HCEC 1CT (cell line): ENCODE data around the gene UPB1.
"Not testable (repeated sequence)": the region's sequence is repeated elsewhere in the genome, so short reads cannot be mapped to it uniquely, and the experiment has no call there.

Experiments used
- DNase-seq: peaks from one replicate; pipeline ENCODE4 v3.0.0-alpha.2; 2017

The UPB1 gene

DNA sequence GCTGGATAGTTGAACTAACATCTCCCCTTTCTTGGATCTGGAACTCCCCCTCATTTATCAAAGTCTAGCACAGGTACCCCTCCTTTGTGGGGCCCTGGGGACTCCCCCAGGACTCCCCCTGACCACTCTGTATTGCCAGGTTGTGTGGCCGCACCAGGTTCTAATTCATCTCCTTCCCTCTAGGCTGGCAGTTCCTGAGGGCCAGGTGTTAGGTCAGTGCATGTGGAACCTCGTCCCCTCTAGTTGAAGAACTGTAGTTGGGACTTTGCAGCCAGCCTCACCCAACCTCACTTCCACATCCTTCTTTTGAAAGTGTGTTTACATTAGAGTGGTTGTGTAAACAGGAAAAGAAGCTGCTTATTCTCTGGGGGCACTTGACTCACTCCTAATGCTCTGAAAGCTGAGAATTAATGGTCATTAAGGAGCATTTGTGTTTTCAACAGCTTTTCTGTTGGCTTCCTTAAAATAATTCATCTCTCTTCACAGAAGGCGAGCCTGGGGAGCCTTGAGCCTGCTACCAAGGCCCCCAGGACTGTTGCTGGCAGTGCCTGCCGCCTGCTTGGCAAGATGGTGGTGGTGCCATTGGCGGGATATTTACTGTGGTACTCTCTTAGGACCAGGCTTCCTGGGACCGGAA is 11.8 kb downstream of the UPB1 start:
- peak; percentile 27 for DNase-seq

DNA sequence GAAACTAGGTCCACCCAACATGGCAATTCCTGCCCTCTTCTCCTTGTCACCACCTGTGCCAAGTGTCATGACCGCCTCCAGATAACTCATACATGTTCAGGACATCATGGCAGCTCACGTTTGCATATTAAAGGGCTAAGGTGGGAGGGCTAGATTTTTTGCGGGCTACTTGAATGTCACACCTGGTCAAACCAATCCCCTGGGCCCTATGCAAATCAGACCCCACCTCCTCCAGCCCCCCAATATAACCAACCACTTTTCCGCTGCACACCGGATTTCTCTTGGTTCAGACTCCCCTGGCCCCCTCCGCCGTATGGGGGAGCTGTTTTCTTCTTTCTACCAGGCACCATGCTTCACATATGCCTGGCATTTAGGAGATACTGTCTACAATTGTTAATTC is 12.6 kb downstream of the UPB1 start:
- no peak for DNase-seq

- DNase-seq, result peak; percentile 63
These were observed 15.8 kb downstream of the UPB1 start for GRCh38 chr22:24510637-24511625.

DNA sequence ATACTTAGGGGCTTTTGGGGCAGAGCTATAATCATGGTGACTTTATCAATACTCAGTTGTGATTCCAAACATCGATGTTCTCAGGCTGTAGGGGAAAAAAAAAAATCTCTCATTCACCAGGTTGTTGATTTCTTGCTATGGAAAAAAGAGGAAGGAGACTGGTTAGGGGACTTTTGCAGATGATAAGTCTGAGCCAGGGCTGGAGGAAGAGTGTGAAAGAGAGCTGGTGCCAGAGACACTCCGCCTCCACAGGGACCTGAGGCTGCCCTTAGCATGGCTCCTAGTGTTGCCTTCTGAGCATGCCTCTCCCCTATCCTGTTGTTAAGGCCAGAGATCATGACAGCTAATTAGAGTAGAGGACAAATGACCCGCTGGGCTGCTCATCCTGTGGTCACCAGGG is 16.9 kb downstream of the UPB1 start:
- no peak for DNase-seq

- DNase-seq, result no peak
These were observed 18.5 kb downstream of the UPB1 start for GRCh38 chr22:24513378-24514240.

GRCh38 chr22:24514241-24515026 is 19.3 kb downstream of the UPB1 start:
- DNase-seq, result no peak

DNA sequence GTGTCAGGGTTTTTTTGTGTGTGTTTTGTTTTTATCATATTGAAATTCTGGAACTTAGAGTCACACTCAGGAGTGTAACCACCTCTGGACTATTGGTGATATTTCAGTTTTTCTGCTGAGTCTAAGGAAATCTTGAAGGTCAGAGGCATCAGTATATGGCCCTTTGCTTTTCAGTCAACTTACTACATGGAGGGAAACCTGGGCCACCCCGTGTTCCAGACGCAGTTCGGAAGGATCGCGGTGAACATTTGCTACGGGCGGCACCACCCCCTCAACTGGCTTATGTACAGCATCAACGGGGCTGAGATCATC is 19.9 kb downstream of the UPB1 start:
- no peak for DNase-seq

GRCh38 chr22:24516301-24516737 is 21.2 kb downstream of the UPB1 start:
- peak; percentile 79 for DNase-seq

GRCh38 chr22:24517446-24517845 is 22.3 kb downstream of the UPB1 start:
- DNase-seq, result no peak

GRCh38 chr22:24518228-24518627 is 23.1 kb downstream of the UPB1 start:
- DNase-seq, result no peak

DNA sequence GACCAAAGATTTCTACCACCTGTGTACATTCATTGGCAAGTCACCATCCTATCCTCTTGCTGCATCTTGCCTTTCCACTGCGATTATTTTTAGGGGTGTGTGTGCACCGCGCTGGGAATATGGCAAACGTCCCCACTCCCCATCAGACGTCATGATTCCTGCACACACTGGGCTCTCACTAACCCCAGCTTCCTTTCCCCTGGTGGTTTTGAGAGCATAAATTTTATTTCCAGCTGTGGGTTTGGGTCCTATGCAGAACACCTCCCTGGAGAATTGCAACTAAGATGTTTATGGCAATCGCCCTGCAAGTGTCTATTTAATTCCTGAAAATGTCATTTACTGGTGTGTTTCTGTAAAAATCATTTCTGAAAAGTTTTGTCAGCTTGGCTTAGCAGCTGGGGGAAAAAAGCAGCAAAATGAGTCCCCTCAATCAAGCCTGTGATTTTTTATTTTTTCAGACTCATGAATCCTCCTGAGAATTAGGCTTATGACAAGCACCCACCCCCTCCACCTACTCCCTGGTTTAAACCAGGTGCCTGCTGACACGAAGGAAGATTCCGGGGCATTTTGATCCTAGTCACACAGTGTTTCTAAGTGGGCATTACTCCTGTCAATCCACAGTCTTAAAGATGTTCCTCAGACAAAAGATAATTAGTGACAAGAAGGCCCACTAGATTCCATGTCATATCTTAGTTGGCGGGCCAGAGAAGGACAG is 23.8 kb downstream of the UPB1 start:
- DNase-seq, result no peak

GRCh38 chr22:24519496-24519895 is 24.4 kb downstream of the UPB1 start:
- DNase-seq, result no peak

DNA sequence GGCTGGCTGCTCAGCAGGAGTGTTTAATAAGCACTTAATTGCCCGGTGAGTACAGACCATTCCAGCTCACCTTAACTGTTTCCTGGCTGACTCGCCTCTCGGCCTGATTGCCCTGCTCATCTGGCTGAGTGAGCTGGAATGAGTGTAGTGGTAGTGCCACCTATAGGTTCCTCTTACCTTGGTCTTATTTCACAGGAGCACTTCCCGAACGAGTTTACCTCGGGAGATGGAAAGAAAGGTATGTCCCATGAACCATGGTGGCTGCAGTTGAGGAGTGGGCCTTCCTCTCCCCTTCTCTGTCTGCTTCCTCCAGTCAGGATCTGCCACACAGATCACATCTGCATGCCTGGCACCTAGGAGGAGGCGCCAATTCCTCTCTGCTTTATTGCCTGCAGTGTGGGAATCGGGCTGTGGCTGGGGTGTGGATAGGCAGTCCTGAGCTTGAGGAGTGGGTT is 26.7 kb downstream of the UPB1 start:
- peak; percentile 53 for DNase-seq

DNA sequence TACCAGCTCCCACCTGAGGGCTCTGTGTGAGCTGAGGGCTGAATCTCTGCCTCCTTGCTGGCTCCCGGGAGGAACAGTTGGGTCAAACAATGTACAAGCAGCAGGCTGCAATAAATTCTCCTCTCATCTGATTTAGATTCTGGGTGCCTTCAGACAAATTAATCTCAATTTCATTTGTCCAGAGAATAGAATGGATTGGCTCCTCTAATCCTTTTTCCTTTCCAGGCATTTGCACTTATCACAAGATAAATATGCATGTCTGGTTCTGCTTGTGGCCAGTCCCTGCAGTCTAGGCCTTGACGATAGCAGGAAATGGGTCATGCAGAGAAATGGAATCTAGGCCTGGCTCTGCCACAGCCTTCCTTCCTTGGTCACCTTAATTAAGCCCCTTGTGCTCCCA is 28.7 kb downstream of the UPB1 start:
- DNase-seq, result no peak

DNA sequence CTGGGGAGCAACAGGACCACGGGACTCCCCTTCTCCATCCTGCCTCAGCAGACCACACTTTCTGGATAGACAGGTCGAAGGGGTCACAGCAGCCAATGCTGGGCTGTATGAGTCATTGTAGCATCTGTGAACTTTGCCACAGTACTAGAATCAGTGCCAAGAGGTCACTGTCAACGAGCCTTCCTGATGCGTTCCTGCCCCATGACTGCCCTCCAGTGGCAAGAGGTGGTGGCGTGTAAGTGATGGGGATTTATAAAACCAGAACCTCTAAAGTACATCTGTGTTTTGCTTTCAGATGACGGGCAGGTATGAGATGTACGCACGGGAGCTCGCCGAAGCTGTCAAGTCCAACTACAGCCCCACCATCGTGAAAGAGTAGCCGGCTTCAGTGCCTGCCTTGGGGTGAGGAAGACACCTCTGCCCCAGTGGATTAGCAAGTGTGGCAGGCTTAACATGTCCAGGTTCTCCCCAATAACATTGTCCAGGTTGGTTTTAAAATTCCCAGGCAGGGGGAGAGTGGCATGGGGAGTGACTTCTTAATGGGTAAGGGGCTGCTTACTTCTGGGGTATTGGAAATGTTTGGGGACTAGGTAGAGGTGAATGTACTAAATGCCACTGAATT is 30.4 kb downstream of the UPB1 start:
- DNase-seq, result peak; percentile 68

GRCh38 chr22:24526191-24526590 is 31.1 kb downstream of the UPB1 start:
- no peak for DNase-seq

- no peak for DNase-seq
These were observed 34.8 kb downstream of the UPB1 start for GRCh38 chr22:24529898-24530297.

DNA sequence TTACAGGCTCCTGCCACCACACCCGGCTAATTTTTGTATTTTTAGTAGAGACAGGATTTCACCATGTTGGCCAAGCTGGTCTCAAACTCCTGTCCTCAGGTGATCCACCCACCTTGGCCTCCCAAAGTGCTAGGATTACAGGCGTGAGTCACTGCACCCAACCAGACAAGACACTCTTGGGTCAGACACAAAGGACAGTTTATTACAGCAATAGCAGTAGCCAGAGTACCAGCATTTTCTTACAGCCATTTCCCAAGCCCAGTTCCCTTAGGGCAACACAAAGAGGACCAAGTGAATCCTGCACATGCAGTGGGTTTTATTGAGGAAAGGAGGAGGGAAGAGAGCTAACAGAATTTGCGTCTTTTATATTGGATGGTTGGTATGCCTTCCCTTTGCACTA is 35.8 kb downstream of the UPB1 start:
- DNase-seq, result not testable (repeated sequence)

- DNase-seq, result no peak
These were observed 36.9 kb downstream of the UPB1 start for GRCh38 chr22:24532075-24532474.

DNA sequence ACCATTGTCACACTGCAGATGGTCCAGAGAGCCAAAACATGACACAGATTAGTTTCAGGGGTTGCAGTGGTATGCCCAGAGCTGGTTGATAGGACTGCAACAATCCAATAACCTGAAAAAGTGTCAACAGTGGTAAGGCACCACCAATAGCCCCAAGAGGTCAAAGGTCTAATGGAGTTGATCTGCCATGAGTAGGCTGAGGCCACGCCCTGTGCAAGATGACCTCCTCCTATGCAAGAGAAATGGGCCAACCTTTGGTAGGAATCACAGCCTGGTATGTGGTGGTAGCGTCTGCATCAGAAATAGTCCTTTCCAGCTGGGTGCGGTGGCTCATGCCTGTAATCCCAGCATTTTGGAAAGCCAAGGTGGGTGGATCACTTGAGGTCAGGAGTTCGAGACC is 40.2 kb downstream of the UPB1 start:
- no peak for DNase-seq

- DNase-seq, result no peak
These were observed 41.0 kb downstream of the UPB1 start for GRCh38 chr22:24536089-24536488.
